ELR (cell line): Measurements from ENCODE around the gene TET2.

Experiments
- DNase-seq: peaks from one replicate; pipeline ENCODE4 v3.0.0-alpha.2; 2015; ENCODE audit warnings: low read depth

The TET2 gene

GRCh38 chr4:105236202-105236915 is 89.7 kb downstream of the TET2 start:
- no peak for DNase-seq

- no peak for DNase-seq
These were observed 90.2 kb downstream of the TET2 start for GRCh38 chr4:105236916-105237311.

GRCh38 chr4:105240037-105240436 is 93.4 kb downstream of the TET2 start:
- no peak for DNase-seq

- no peak for DNase-seq
These were observed 94.8 kb downstream of the TET2 start for GRCh38 chr4:105241451-105241850.

DNA sequence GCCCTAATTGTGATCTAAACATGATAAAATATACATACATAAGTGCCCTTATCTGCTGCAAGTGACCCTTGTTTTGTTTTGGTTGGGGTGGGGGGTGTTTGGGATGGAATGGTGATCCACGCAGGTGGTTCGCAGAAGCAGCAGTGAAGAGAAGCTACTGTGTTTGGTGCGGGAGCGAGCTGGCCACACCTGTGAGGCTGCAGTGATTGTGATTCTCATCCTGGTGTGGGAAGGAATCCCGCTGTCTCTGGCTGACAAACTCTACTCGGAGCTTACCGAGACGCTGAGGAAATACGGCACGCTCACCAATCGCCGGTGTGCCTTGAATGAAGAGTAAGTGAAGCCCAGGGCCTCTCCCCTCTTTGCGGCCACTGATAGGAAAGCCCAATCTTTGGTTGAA is 96.8 kb downstream of the TET2 start:
- no peak for DNase-seq

DNA sequence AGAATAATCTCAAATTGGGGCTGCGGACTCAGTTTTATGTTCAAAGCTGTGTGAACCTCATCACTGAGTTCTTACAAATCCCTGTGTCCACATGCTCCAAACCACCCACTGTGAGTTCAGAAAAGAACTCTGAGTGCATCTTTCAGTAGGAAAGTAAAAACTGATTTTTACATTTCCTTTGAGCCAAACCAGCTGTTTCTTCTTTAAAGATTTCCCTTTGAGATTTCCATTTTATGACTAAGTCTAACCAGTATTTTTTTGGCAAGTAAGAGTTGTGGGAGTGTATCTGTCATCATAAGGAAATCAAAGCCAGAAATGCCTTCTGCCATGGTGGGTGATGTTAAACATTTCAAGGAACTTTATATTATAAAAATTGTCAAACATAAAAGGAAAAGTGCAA is 100.0 kb downstream of the TET2 start:
- DNase-seq, result peak; percentile 1

GRCh38 chr4:105248613-105249012 is 101.9 kb downstream of the TET2 start:
- DNase-seq, result no peak

DNA sequence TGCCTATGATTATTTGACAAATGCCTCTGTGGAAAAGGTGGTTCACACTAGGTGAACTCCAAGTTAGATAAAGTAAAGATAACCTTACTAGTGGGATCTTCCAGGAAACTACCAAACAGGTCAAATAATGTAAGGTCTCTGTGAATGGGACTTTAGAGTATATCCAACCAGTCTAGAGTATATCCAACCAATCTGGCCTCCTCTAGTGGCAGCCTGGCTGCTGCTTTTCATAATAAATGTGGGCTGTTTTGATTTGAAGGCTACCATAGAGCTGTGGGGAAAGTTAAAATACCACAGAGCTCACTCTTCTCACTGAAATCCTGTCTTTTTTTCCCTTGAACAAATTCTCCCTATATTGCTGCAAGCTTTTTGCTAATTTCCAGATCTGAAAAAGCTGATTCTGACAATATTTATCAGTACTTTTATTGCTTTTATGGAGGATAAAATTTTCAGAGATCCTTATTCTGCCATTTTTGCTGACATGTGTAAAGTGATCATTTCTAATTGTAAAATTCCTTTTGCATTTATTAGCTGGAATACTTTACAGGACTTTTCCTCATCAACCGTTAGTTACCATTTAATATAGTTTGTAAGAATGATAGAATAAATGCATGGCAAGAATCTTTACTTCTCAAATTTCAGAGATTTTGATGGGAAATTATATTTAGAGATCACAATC is 111.3 kb downstream of the TET2 start:
- DNase-seq, result no peak

DNA sequence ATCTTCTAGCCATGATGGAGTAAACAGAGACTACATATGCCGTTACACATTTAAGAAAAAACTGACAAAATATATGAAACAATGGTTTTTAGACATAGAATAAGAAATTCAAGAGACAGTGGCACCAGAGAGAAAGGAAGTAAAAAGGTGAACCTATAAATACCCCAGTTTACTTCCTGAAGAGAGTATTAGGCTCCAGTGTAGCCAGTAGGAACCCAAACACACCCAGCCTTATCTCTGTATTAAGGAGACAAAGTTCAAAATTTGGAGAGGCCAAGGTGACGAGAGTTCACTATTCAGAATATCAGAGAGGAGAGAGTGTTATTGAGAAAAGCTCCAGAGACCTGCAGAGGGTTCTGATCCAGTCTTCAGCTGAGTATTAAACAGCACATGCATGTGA is 119.0 kb downstream of the TET2 start:
- no peak for DNase-seq

DNA sequence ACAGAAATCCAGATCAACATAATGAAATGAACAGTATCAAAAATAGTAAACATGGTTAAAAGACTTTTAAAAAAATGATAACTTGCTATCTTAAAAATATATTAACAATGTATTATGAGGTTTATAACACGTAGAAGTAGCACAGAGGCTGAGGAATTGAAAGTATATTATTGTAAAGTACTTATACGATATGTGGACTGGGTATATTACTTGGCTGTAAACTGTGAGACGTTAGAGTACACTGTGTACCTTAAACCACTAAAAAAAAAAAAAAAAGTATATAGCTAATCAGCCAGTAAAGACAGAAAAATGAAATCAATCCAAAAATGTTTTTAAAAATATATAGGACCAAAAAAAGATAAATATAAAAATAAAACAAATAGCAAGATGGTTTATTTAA is 120.6 kb downstream of the TET2 start:
- DNase-seq, result no peak

DNA sequence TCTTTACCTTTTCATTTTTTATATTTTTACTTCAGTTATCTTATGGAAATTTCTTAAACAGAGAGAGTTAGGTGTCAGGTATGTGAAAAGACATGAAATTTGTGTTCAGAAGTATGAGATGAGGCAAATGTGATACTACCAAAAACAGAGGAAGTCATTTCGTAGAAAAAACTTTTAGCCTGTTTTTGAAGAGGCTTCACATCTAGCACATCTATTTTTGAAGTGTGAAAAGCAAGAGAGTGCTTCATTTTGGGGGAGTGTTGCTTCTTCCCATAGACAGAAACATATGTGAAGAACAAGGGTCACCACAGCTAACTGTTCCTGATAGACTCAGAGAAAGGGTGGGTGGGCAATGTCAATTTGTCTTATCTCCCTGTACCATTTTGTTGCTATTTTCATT is 125.3 kb downstream of the TET2 start:
- DNase-seq, result no peak

DNA sequence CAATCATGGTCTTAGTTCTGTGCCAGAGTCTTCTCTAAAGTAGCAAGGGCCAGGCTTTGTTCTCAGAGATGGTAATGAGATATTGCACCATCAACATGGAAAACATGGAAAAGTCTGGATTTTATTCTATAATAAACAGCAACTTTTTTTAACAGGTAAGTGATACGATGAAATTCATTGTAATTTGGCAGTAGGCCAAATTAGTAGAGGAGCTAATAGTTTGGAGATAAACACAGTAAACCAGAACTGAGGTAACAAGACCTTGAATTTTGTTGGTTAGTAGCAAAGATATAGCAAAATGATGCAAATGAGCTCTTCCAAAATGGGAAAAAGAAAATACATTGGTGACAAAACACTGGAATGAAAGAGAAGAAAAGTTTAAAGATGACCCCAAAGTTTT is 126.6 kb downstream of the TET2 start:
- DNase-seq, result no peak

DNA sequence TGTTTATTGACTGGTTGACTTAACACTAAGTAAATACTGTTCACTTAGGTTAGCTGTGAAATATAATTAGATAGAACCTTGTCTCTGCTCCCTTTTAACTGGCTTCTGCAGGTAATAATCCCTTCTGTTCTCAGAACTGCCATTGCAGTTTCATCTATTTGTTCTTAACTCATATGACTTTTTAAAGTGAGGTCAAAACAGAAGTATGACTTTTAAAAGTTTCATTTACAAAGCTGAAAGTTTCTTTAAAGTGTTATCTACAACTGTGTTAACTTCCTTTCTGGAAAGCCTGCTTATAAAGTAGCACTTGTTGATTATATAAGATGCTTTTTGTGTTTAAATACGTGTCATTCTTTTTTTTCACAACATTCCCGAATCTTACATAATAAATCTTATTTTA is 127.4 kb downstream of the TET2 start:
- DNase-seq, result no peak

DNA sequence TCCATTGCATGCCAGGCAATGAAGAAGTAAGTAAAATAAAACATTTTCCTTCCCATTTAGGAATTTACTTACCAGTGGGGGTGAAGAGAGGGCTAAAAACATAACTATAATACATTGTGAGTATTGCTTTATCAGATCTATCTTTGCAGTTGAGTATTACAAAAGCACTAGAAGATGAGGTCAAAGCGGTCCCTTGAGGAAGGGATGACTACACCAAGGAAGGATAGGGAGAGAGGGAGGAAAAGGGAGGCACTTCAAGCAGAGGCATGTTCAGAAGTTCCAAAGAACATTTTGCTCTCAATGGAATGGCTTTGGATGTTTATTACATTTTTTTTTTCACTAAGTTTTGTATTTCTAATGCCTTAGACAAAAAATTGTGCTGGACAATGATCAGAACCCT is 127.8 kb downstream of the TET2 start:
- no peak for DNase-seq

DNA sequence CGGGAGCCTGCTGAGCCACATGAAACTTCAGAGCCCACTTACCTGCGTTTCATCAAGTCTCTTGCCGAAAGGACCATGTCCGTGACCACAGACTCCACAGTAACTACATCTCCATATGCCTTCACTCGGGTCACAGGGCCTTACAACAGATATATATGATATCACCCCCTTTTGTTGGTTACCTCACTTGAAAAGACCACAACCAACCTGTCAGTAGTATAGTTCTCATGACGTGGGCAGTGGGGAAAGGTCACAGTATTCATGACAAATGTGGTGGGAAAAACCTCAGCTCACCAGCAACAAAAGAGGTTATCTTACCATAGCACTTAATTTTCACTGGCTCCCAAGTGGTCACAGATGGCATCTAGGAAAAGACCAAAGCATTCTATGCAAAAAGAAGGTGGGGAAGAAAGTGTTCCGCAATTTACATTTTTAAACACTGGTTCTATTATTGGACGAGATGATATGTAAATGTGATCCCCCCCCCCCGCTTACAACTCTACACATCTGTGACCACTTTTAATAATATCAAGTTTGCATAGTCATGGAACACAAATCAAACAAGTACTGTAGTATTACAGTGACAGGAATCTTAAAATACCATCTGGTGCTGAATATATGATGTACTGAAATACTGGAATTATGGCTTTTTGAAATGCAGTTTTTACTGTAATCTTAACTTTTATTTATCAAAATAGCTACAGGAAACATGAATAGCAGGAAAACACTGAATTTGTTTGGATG is 129.9 kb downstream of the TET2 start:
- DNase-seq, result no peak

DNA sequence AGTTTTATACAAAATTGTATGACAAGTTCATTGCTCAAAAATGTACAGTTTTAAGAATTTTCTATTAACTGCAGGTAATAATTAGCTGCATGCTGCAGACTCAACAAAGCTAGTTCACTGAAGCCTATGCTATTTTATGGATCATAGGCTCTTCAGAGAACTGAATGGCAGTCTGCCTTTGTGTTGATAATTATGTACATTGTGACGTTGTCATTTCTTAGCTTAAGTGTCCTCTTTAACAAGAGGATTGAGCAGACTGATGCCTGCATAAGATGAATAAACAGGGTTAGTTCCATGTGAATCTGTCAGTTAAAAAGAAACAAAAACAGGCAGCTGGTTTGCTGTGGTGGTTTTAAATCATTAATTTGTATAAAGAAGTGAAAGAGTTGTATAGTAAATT is 131.0 kb downstream of the TET2 start:
- no peak for DNase-seq

DNA sequence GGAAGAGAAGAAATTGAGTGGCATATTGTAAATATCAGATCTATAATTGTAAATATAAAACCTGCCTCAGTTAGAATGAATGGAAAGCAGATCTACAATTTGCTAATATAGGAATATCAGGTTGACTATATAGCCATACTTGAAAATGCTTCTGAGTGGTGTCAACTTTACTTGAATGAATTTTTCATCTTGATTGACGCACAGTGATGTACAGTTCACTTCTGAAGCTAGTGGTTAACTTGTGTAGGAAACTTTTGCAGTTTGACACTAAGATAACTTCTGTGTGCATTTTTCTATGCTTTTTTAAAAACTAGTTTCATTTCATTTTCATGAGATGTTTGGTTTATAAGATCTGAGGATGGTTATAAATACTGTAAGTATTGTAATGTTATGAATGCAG is 132.6 kb downstream of the TET2 start:
- no peak for DNase-seq

DNA sequence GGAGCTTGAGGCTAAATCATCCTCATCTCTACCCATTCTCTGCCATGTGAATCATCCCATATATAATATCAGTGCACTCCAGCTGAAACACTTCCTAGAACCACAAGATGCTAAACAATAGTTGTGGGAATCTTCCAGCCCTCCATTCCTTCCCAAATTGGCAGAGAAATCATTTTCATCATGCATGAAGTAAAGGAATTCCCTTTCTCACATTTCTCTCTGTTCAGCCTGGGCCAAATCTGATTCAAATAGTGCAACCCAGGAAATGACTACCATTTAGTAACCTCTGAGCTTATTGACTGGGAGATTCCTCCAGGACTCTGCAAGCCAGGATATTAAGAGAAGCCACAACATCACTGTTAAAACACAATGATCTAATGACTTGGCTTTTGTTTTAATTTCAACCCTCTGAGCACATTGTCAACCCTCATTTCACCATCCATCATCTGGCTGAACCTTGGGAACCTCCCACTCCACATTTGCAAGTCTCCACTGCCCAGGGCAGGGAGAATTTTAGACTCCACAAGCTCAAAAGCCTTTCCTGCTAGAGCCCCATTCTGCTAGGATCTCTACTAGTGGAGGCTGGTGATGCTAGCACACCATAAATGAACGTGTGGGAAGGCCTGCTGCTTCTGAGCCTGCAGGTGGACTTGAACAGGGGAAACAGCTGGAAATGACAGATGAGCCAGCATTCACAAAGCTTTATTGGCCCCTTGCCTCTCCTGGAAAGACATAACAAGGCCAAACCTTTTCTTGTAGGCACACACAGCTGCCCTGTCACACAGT is 133.9 kb downstream of the TET2 start:
- peak; percentile 73 for DNase-seq

- no peak for DNase-seq
These were observed 134.4 kb downstream of the TET2 start for GRCh38 chr4:105281124-105281415.

GRCh38 chr4:105282489-105282888 is 135.8 kb downstream of the TET2 start:
- DNase-seq, result no peak

GRCh38 chr4:105283501-105283900 is 136.8 kb downstream of the TET2 start:
- DNase-seq, result no peak

DNA sequence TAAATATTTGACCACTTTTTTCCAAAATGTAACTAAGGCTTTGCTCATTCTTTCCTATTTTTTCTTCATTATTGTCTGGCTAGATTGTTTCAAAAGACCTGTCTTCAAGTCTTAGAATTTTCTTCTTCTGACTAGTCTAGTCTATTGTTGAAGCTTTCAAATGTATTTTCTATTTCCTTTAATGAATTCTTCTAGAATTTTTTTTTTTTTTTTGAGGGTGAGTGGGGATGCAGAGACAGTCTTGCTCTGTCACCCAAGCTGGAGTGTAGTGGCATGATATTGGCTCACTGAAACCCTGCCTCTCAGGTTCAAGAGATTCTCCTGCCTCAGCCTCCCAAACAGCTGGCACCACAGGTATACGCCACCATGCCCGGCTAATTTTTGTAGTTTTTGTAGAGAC is 141.4 kb downstream of the TET2 start:
- DNase-seq, result no peak

DNA sequence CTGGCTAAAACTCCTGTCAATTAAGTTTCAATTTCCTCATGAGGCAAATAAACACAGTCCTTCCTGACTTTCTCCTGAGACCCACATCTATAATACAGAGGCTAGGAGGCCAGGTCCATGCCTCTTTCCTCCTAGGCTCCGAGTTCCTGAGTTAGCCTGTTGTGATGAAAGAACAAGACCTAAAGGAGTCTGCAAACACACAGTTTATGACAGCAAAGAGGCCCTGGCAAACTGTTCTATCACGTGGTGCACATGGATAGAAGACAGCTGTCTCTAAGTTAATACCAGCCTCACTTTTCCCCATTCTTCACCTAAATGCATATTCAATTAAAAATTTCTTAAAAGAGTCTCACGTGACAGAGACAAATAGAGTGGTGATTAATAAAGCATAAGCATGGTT is 145.2 kb downstream of the TET2 start:
- no peak for DNase-seq
